ENCODE data around the gene MRPL39. TPM values are rescaled to one million over a fixed set of nuclear protein-coding genes. Genes with fewer than 3 reads are reported as not detected.

The MRPL39 gene
- total RNA-seq, 2 donors from 2014 or later = 29.0 TPM

DNA sequence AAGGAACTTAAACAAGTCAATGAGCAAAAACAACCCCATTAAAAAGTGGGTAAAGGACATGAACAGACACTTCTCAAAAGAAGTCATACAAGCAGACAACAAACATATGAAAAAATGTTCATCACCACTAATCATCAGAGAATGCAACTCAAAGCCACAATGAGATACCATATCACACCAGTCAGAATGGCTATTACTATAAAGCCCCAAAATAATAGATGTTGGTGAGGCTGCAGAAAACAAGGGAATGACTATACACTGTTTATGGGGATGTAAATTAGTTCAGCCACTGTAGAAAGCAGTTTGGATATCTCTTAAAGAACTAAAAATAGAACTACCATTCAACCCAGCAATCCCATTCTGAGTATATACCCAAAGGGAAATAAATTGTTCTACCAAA, 51.2 kb downstream of the MRPL39 start:
- ATAC-seq = no peak
- intact Hi-C loops (cut with DNase I, micrococcal nuclease) = no loop called here
- no peak for DNase-seq

DNA sequence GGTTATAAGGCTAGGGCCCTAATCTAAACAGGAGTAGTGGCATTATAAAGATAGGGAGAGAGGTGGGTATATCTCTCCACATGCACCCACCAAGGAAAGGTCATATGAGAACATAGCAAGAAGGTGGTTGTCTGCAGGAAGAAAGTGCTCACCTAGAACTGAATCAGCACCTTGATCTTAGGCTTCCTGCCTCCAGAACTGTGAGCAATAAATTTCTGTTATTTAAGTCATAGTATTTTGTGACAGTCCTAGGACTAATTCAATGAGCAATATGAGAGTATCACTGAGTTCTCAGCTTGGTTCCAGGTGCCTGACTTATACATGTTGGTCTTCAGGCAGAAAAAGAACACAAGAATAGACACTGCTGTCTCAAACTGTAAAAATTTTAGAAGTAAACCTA, 51.8 kb downstream of the MRPL39 start:
- DNase-seq (no peak), ATAC-seq (no peak)
- intact Hi-C loops (cut with DNase I, micrococcal nuclease) = no loop called here

DNA sequence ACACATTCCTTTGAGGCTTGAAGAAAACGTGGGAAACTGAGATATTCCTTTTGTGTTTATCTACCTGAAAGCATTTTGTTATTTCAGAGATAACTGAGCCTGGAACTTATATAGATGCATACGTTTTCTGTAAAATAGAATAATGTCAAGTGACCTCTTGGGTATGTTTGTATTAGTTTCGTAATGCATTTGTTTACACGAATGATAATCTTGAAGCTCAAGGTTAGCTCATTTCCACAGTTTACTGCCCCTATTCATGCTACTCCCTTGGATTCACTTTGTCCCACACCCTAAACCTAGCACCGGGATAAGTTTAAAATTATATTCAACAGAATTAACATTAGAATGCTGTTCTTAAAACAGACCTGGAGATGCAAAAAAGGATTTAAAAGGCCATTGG, 54.4 kb downstream of the MRPL39 start:
- intact Hi-C loops (cut with DNase I, micrococcal nuclease) = no loop called here
- DNase-seq (no peak), ATAC-seq (no peak)

DNA sequence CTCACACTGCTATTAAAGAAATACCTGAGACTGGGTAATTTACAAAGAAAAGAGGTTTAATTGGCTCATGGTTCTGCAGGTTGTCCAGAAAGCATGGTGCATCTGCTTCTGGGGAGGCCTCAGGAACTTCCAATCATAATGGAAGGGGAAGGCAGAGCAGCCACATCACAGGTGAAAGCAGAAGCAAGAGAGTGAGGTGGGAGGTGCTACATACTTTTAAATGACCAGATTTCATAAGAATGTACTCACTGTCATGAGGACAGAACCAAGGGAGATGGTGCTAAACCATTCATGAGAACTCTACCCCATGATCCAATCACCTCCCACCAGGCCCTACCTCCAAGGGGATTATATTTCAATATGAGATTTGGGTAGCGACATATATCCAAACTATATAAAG, 55.7 kb downstream of the MRPL39 start:
- intact Hi-C loops (cut with DNase I, micrococcal nuclease) = no loop called here
- DNase-seq (no peak), ATAC-seq (no peak)

DNA sequence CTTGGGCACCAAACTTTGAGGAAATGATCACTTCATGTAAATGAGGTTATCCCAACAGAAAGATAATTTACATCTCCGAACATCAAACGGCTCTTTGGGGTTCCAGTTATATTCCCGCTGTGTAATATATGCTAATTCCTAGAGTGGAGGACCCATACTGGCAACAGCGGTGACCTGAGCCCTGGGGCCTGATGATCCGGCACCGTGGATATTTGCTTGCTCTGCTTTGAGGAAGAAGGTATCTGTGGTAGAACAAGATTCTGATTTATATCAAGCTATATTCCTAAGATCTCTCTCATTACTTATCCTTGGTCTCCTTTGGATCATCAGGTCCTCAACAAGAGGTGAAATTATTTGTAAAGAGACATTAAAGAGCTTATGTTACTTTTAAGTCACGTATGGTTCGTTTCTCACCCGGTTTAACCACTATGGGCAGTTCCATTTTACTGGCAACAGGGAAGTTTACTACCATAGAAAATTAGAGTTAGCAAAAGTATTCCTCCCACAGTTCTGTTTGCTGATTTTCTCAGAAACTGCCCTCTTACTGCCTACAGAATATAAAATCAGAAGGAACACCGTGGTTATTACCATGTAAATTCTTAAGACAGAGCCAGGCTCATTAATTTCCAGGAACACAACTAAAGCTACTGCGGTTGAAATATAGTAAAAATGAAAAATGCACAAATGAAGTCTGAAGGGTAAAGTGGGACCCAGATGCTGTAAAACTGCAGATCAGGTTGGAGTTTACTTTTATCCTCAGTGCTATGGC, 56.7 kb downstream of the MRPL39 start:
- no peak for ATAC-seq
- intact Hi-C loops (cut with DNase I, micrococcal nuclease) = no loop called here
- DNase-seq = no peak

DNA sequence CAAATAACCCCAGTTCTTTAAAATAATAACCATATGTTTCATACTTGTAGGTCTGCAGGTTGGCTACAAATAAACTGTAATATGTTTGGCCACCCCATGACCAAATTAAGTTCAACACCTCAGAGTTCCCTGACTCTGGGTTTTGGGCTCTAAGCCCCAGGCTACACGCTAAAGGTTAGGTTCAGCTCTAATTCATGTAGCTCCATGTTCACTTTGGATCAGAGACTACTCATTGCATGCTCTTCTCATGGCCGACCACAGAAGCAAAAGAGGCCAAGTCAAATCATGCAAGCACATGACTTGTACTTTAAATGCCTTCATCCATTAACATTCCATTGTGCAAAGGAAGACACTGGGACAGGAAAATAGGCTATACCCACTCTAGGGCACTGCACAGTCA, 66.2 kb downstream of the MRPL39 start:
- ATAC-seq (no peak), DNase-seq (no peak)
- intact Hi-C loops (cut with DNase I, micrococcal nuclease) = no loop called here

DNA sequence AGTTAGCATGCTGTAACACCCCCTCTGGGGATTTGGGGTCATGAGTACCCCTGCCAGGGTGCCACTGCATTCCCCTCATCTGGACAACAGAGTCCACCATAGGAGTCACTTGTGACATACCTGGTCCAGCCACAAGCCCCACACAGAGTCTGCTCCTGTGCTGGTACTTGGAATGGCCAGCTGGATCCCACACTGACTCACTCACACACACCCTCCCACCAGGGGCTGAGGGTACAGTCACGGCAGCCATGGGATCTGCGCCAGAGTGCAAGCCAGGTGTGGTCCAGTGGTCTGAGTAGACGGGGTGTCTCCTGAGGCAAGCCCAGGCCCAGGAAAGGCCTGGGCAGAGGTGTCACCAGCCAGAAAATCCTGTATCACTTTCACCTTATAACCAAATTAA, 67.7 kb downstream of the MRPL39 start:
- DNase-seq (no peak), ATAC-seq (no peak)
- intact Hi-C loops (cut with DNase I, micrococcal nuclease) = no loop called here

DNA sequence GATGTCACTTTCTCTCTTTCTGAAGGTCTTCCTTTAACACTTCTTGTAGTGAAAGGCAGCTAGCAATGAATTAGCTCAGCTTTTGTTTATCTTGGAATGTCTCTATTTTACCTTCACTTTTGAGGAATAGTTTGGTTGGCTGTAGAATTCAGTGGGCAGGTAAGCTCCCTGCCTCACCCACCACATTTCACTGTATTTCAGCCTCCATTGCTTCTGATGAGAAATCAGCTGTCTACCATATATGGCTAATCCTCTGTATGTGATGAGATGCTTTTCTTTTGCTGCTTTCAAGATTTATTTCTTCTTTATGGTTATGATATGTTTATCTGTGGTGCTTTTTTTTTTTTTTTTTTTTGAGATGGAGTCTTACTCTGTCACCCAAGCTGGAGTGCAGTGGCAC, 70.1 kb downstream of the MRPL39 start:
- intact Hi-C loops (cut with DNase I, micrococcal nuclease) = no loop called here
- ATAC-seq (no peak), DNase-seq (no peak)

DNA sequence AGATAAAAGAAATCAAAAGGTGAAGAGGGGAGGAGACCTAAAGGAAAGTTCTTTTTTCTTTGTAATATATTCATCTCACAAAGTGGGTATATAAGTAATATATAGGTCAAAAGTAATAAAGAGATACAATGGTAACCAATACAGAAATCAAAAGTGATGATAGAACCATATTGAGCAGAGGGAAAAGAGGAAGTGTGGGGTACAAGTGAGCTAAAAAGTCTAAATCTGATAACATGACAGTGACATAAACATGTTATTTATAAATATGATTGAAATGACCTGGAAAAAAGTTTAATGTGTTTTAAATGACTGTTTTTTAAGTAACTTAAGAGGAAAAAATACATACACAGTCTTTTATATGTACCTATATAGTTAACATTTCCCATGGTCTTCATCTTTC, 70.5 kb downstream of the MRPL39 start:
- ATAC-seq (no peak), DNase-seq (no peak)
- intact Hi-C loops (cut with DNase I, micrococcal nuclease) = no loop called here

DNA sequence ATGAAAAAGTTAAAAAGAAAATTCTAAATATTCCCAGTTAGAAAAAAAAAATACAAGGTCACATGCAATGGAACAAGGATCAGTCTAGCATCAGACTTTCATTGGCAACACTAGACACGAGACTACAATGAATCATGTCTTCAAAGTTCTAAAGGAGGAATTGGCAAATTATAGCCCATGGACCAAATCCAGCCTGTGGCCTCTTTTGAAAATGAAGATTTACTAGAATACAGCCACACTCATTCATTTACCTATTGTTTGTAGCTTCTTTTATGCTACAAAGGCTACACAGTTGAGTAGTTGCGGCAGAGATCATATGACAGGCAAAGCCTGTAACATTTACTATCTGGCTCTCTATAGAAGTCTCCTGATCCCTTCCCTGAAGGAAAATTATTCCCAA, 71.4 kb downstream of the MRPL39 start:
- DNase-seq (no peak), ATAC-seq (no peak)
- intact Hi-C loops (cut with DNase I, micrococcal nuclease) = no loop called here

Other genes starting within 250 kb of the MRPL39 start
- gene JAM2, start 31.8 kb upstream of the MRPL39 start, total RNA-seq = 1 to 10 TPM; 3.5 to 8.7 TPM
- 100 to 1,000 TPM; 200 to 219 TPM for gene ATP5PF, start 127.4 kb upstream of the MRPL39 start, total RNA-seq
- gene GABPA, start 127.5 kb upstream of the MRPL39 start, total RNA-seq = 10 to 100 TPM; 21.7 to 23.1 TPM